HepG2 (cell line): Measurements from ENCODE around the gene PTK7. TPM values are rescaled to one million over a fixed set of nuclear protein-coding genes. Genes with fewer than 3 reads are reported as not detected.

Experiments
- BRCA1 ChIP-seq: sonication (generic); formaldehyde crosslinking; IDR thresholded peaks from 2 replicates; pipeline ENCODE4 v1.4.0; 2020; ENCODE audit warnings: missing genetic modification reagents
- BRD4 ChIP-seq: sonication (generic); formaldehyde crosslinking; IDR thresholded peaks from 2 replicates; pipeline ENCODE4 v1.4.0; 2020; ENCODE audit warnings: missing genetic modification reagents
- CENPT ChIP-seq: sonication (generic); formaldehyde crosslinking; IDR thresholded peaks from 2 replicates; pipeline ENCODE4 v1.8.0; 2022; ENCODE audit warnings: low read depth, mild to moderate bottlenecking, moderate library complexity, missing genetic modification reagents
- MIER2 ChIP-seq: IDR thresholded peaks from 2 replicates; pipeline ENCODE4 v1.6.1; 2016; ENCODE audit warnings: missing biosample characterization, missing genetic modification reagents
- NKX3-1 ChIP-seq: sonication (generic); formaldehyde crosslinking; IDR thresholded peaks from 2 replicates; pipeline ENCODE4 v1.5.0; 2020; ENCODE audit warnings: missing genetic modification reagents
- SRSF9 ChIP-seq: fragments of 200-400 bp; formaldehyde crosslinking; IDR thresholded peaks from 2 replicates; pipeline ENCODE4 v1.6.1; 2018; ENCODE audit warnings: borderline replicate concordance, mild to moderate bottlenecking, low read depth, low read length; ENCODE audit not compliant: insufficient read depth, poor library complexity, severe bottlenecking
- ZFY ChIP-seq: sonication (generic); formaldehyde crosslinking; IDR thresholded peaks from 2 replicates; pipeline ENCODE4 v1.4.0; 2020; ENCODE audit warnings: missing genetic modification reagents
- ZMAT3 ChIP-seq: sonication (generic); formaldehyde crosslinking; conservative IDR thresholded peaks from 2 replicates; pipeline ENCODE4 v1.7.0; 2021; ENCODE audit warnings: missing genetic modification reagents
- ZNF709 ChIP-seq: sonication (generic); formaldehyde crosslinking; IDR thresholded peaks from 2 replicates; pipeline ENCODE4 v1.5.0; 2020; ENCODE audit warnings: mild to moderate bottlenecking, missing genetic modification reagents
- polyA plus RNA-seq, 8 experiments: library from polyadenylated mRNA; depleted of rRNA in 3 of 8; stranded (reverse) in 7 of 8; unstranded in 1 of 8; fragments of >200 nt; fragmentation: Illumina TruSeq in 4 of 8; extraction: Trizol in 4 of 8; gene quantifications; 2 replicates each; pipeline versions ENCODE4 v1.2.1 to v1.2.3, GENCODE V29; 2011 to 2016; ENCODE audit warnings: low read depth in 4 of 8, missing spikeins in 1 of 8, mixed read lengths in 1 of 8; ENCODE audit not compliant: insufficient read depth in 1 of 8
- total RNA-seq, 5 experiments: library from RNA; depleted of rRNA; stranded (reverse); fragments of >200 nt; fragmentation: Illumina TruSeq; extraction: Trizol; gene quantifications; 2 replicates each; pipeline ENCODE4 v1.2.3, GENCODE V29; 2016; ENCODE audit warnings: low read depth in 1 of 5
- TF ChIP-seq, protein P1 (sequence below), 2 experiments: sonication (generic) in 1 of 2; formaldehyde crosslinking in 1 of 2; IDR thresholded peaks; 2 replicates each; pipeline versions ENCODE4 v1.6.1 to v1.9.0; 2014 to 2022; ENCODE audit warnings: antibody characterized with exemption in 1 of 2, borderline replicate concordance in 1 of 2, inconsistent platforms in 1 of 2, low read depth in 1 of 2, missing genetic modification reagents in 1 of 2
- TF ChIP-seq, protein P2 (sequence below): sonication (generic); formaldehyde crosslinking; IDR thresholded peaks from 2 replicates; pipeline ENCODE4 v1.5.0; 2020; ENCODE audit warnings: mild to moderate bottlenecking, missing genetic modification reagents, borderline replicate concordance
- TF ChIP-seq, protein P3 (sequence below): sonication (generic); formaldehyde crosslinking; IDR thresholded peaks from 2 replicates; pipeline ENCODE4 v1.9.0; 2021; ENCODE audit warnings: mild to moderate bottlenecking, missing genetic modification reagents

The PTK7 gene
- total and polyA plus RNA-seq, 2 of the 13 experiments (the other 11 are each of a cell fraction or from before 2014, with no cell fraction given): 98.5 to 99.8 TPM

DNA sequence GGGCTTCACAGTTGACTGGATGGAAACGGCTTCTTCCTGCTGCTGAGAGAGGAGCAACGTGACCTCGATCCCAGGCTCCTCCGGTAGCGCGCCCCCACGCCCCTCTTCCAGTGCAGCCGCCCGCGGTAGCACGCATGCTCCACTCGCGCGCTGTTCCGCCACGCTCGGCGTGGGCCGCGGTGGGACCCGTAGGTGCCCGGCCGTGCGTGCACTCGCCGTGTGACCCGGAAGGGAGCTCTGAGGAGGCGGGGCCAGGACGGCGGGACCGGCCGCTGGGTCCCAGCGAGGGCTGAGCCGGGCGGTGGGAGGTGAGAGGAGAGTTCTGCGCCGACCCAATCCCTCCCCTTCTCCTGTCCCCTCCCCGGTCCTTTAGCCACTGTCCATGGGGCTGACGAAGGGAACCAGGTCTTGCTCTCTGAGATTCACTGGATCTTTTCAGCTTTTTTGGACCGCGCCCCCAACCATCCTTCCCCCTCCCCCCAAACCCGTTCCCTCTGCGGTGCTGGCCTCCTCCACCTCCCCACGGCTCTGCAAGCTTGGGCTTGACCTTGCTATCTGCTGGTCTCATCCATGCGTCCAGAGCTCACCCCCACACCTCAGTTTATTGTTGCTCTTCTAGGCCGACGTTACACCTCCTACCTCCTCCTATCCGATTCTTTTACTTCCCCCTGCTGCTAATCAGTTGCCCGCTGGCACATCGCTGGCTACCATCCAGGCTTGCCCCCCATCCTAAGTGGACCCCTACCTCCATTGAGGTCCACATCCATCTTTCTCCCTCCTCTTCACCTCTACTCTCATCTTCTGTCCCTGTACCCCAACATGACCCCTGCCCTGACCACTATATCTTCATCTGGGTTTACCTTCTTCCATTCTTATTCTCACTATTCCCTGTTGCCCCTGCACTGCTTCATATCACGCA, 106.1 kb downstream of the PTK7 start, which contains the start of gene CUL9 (continued):
- TF ChIP-seq, protein P1, sequence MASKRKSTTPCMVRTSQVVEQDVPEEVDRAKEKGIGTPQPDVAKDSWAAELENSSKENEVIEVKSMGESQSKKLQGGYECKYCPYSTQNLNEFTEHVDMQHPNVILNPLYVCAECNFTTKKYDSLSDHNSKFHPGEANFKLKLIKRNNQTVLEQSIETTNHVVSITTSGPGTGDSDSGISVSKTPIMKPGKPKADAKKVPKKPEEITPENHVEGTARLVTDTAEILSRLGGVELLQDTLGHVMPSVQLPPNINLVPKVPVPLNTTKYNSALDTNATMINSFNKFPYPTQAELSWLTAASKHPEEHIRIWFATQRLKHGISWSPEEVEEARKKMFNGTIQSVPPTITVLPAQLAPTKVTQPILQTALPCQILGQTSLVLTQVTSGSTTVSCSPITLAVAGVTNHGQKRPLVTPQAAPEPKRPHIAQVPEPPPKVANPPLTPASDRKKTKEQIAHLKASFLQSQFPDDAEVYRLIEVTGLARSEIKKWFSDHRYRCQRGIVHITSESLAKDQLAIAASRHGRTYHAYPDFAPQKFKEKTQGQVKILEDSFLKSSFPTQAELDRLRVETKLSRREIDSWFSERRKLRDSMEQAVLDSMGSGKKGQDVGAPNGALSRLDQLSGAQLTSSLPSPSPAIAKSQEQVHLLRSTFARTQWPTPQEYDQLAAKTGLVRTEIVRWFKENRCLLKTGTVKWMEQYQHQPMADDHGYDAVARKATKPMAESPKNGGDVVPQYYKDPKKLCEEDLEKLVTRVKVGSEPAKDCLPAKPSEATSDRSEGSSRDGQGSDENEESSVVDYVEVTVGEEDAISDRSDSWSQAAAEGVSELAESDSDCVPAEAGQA (IDR thresholded peaks at IDR 0.05; ENCODE audit: low read depth): 0 out of 2 replicates have a peak, but pooled peaks have one; percentile 48
- TF ChIP-seq, protein P1 (CRISPR knock-in tag; IDR thresholded peaks at IDR 0.05; ENCODE audit: borderline replicate concordance): no peak
- TF ChIP-seq SRSF9 (no peak), ZFY (CRISPR knock-in tag) (peak; percentile 84), BRCA1 (CRISPR knock-in tag) (0 out of 2 replicates have a peak, but pooled peaks have one; percentile 72), NKX3-1 (CRISPR knock-in tag) (no peak; the same call in 1 of the 2 replicates), ZMAT3 (no peak; the same call in 1 of the 2 replicates), ZNF709 (CRISPR knock-in tag) (0 out of 2 replicates have a peak, but pooled peaks have one; percentile 53), CENPT (no peak; the same call in 1 of the 2 replicates), MIER2 (CRISPR knock-in tag) (peak; percentile 79), BRD4 (CRISPR knock-in tag) (no peak)
- TF ChIP-seq, protein P2, sequence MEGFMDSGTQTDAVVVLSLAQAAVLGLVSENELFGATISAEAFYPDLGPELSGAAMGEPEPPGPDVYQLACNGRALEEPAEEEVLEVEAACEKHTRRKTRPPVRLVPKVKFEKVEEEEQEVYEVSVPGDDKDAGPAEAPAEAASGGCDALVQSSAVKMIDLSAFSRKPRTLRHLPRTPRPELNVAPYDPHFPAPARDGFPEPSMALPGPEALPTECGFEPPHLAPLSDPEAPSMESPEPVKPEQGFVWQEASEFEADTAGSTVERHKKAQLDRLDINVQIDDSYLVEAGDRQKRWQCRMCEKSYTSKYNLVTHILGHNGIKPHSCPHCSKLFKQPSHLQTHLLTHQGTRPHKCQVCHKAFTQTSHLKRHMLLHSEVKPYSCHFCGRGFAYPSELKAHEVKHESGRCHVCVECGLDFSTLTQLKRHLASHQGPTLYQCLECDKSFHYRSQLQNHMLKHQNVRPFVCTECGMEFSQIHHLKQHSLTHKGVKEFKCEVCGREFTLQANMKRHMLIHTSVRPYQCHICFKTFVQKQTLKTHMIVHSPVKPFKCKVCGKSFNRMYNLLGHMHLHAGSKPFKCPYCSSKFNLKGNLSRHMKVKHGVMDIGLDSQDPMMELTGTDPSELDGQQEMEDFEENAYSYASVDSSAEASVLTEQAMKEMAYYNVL (CRISPR knock-in tag): peak; percentile 79; the same call in 1 of the 2 replicates
- TF ChIP-seq, protein P3, sequence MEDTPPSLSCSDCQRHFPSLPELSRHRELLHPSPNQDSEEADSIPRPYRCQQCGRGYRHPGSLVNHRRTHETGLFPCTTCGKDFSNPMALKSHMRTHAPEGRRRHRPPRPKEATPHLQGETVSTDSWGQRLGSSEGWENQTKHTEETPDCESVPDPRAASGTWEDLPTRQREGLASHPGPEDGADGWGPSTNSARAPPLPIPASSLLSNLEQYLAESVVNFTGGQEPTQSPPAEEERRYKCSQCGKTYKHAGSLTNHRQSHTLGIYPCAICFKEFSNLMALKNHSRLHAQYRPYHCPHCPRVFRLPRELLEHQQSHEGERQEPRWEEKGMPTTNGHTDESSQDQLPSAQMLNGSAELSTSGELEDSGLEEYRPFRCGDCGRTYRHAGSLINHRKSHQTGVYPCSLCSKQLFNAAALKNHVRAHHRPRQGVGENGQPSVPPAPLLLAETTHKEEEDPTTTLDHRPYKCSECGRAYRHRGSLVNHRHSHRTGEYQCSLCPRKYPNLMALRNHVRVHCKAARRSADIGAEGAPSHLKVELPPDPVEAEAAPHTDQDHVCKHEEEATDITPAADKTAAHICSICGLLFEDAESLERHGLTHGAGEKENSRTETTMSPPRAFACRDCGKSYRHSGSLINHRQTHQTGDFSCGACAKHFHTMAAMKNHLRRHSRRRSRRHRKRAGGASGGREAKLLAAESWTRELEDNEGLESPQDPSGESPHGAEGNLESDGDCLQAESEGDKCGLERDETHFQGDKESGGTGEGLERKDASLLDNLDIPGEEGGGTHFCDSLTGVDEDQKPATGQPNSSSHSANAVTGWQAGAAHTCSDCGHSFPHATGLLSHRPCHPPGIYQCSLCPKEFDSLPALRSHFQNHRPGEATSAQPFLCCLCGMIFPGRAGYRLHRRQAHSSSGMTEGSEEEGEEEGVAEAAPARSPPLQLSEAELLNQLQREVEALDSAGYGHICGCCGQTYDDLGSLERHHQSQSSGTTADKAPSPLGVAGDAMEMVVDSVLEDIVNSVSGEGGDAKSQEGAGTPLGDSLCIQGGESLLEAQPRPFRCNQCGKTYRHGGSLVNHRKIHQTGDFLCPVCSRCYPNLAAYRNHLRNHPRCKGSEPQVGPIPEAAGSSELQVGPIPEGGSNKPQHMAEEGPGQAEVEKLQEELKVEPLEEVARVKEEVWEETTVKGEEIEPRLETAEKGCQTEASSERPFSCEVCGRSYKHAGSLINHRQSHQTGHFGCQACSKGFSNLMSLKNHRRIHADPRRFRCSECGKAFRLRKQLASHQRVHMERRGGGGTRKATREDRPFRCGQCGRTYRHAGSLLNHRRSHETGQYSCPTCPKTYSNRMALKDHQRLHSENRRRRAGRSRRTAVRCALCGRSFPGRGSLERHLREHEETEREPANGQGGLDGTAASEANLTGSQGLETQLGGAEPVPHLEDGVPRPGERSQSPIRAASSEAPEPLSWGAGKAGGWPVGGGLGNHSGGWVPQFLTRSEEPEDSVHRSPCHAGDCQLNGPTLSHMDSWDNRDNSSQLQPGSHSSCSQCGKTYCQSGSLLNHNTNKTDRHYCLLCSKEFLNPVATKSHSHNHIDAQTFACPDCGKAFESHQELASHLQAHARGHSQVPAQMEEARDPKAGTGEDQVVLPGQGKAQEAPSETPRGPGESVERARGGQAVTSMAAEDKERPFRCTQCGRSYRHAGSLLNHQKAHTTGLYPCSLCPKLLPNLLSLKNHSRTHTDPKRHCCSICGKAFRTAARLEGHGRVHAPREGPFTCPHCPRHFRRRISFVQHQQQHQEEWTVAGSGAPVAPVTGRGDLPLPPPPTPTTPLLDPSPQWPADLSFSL (CRISPR knock-in tag): no peak
